ENCODE measurements around the gene ASCC1. TPM values are rescaled to one million over a fixed set of nuclear protein-coding genes. Genes with fewer than 3 reads are reported as not detected.

ASCC1 gene
- total RNA-seq, 2 donors from 2014 or later, result 15.2 to 30.3 TPM

- no peaks in the 10 kb centered on the region for H3K27me3 ChIP-seq (replicated peaks; ENCODE audit: insufficient read depth)
These were observed 44.9 kb downstream of the ASCC1 start for GRCh38 chr10:72171175-72171630.

GRCh38 chr10:72170733-72171132 lies 45.3 kb downstream of the ASCC1 start:
- H3K4me1 ChIP-seq (ENCODE audit: control insufficient read depth in 1 of 2, low read depth in 2 of 2), result peaks cover 9 to 11% of the 10 kb centered on the region in 2 donors
- no peaks in the 10 kb centered on the region for H3K9me3 ChIP-seq
- H3K4me3 ChIP-seq, result no peak overlapping the region
- TF ChIP-seq, protein P1, sequence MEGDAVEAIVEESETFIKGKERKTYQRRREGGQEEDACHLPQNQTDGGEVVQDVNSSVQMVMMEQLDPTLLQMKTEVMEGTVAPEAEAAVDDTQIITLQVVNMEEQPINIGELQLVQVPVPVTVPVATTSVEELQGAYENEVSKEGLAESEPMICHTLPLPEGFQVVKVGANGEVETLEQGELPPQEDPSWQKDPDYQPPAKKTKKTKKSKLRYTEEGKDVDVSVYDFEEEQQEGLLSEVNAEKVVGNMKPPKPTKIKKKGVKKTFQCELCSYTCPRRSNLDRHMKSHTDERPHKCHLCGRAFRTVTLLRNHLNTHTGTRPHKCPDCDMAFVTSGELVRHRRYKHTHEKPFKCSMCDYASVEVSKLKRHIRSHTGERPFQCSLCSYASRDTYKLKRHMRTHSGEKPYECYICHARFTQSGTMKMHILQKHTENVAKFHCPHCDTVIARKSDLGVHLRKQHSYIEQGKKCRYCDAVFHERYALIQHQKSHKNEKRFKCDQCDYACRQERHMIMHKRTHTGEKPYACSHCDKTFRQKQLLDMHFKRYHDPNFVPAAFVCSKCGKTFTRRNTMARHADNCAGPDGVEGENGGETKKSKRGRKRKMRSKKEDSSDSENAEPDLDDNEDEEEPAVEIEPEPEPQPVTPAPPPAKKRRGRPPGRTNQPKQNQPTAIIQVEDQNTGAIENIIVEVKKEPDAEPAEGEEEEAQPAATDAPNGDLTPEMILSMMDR (IDR thresholded peaks at IDR 0.05), result no peak
- no peaks in the 10 kb centered on the region for H3K36me3 ChIP-seq
- no peak for ATAC-seq (ENCODE audit: insufficient number of reproducible peaks, low FRiP score, low read depth)
- H3K27ac ChIP-seq, result no peak overlapping the region
- H3K27me3 ChIP-seq (replicated peaks; ENCODE audit: insufficient read depth), result no peaks in the 10 kb centered on the region
- no peak for DNase-seq (ENCODE audit: low spot score)

More at GRCh38 chr10:72171175-72171630, 44.9 kb downstream of the ASCC1 start:
- no peak for ATAC-seq (ENCODE audit: insufficient number of reproducible peaks, low FRiP score, low read depth)
- H3K36me3 ChIP-seq, result no peaks in the 10 kb centered on the region
- H3K4me3 ChIP-seq, result no peak overlapping the region
- no peak overlapping the region for H3K27ac ChIP-seq
- no peaks in the 10 kb centered on the region for H3K9me3 ChIP-seq
- DNase-seq (ENCODE audit: low spot score), result no peak
- H3K4me1 ChIP-seq (ENCODE audit: control insufficient read depth in 1 of 2, low read depth in 2 of 2), result peaks cover 11 to 13% of the 10 kb centered on the region in 2 donors
- TF ChIP-seq, protein P1 (IDR thresholded peaks at IDR 0.05), result no peak

DNA sequence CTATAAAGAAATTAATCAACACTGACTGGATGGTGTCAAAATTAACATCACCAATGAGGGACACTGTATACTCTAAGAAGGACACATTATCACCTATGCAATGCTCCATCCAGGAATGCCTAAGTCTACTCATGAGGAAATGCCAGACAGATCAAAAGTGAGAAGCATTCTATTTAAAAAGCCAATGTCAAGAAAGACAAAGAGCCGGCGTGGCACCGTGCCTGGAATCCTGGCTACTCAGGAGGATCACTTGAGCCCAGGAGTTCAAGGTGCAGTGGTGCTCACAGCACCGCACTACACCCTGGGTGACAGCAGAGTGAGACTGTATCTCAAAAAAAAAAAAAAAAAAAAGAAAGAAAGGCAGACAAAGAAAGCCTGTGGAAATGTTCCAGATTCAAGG lies 45.8 kb downstream of the ASCC1 start:
- ATAC-seq (ENCODE audit: insufficient number of reproducible peaks, low FRiP score, low read depth), result no peak
- Histone ChIP-seq H3K27me3 (replicated peaks; ENCODE audit: insufficient read depth) (no peaks in the 10 kb centered on the region), H3K9me3 (no peaks in the 10 kb centered on the region), H3K4me1 (ENCODE audit: control insufficient read depth in 1 of 2, low read depth in 2 of 2) (peaks cover 4 to 7% of the 10 kb centered on the region in 2 donors), H3K27ac (no peak overlapping the region), H3K4me3 (no peak overlapping the region), H3K36me3 (no peaks in the 10 kb centered on the region)
- TF ChIP-seq, protein P1 (IDR thresholded peaks at IDR 0.05), result no peak
- DNase-seq (ENCODE audit: low spot score), result no peak

GRCh38 chr10:72167118-72167517 lies 49.0 kb downstream of the ASCC1 start:
- Histone ChIP-seq H3K27me3 (replicated peaks; ENCODE audit: insufficient read depth) (no peaks in the 10 kb centered on the region), H3K9me3 (no peaks in the 10 kb centered on the region), H3K36me3 (no peaks in the 10 kb centered on the region), H3K4me1 (ENCODE audit: control insufficient read depth in 1 of 2, low read depth in 2 of 2) (peaks cover 0 to 5% of the 10 kb centered on the region in 2 donors), H3K4me3 (no peak overlapping the region), H3K27ac (no peak overlapping the region)
- TF ChIP-seq, protein P1 (IDR thresholded peaks at IDR 0.05), result no peak
- DNase-seq (ENCODE audit: low spot score) (no peak), ATAC-seq (ENCODE audit: insufficient number of reproducible peaks, low FRiP score, low read depth) (no peak)

- Histone ChIP-seq H3K4me1 (ENCODE audit: control insufficient read depth in 1 of 2, low read depth in 2 of 2) (peaks cover 0 to 5% of the 10 kb centered on the region in 2 donors), H3K36me3 (no peaks in the 10 kb centered on the region), H3K27ac (no peak overlapping the region), H3K27me3 (replicated peaks; ENCODE audit: insufficient read depth) (no peaks in the 10 kb centered on the region), H3K9me3 (no peaks in the 10 kb centered on the region), H3K4me3 (no peak overlapping the region)
- ATAC-seq (ENCODE audit: insufficient number of reproducible peaks, low FRiP score, low read depth) (no peak), DNase-seq (ENCODE audit: low spot score) (no peak)
- TF ChIP-seq, protein P1 (IDR thresholded peaks at IDR 0.05), result no peak
These were observed 51.5 kb downstream of the ASCC1 start for GRCh38 chr10:72164617-72165016.
